B cell (primary cell): ENCODE results near the gene NMT2. TPM values are rescaled to one million over a fixed set of nuclear protein-coding genes. Genes with fewer than 3 reads are reported as not detected.

Source experiments
- ATAC-seq: fragments of 200-7000 bp; cut with Tn5 transposase; one replicate; pipeline ENCODE4 v1.10.0; 2021; ENCODE audit warnings: low read depth, mild to moderate bottlenecking, moderate number of reproducible peaks, moderate library complexity
- CTCF ChIA-PET: fragments of 350-600 bp; sonication (Branson Sonifier 250); formaldehyde crosslinking; loops from one replicate; lab custom pipeline; 2021; ENCODE audit warnings: antibody characterized with exemption, inconsistent platforms; lab: Charles Lee
- POLR2A ChIA-PET: fragments of 350-600 bp; sonication (Branson Sonifier 250); formaldehyde crosslinking; loops from one replicate; lab custom pipeline; 2021; ENCODE audit warnings: antibody characterized with exemption; lab: Charles Lee
- DNase-seq: peaks from one replicate; pipeline ENCODE4 v3.0.0; 2013
- H2AFZ ChIP-seq: 2 replicates; pipeline ENCODE4 v1.6.1; 2012; ENCODE audit warnings: mild to moderate bottlenecking, low read depth, low read length; ENCODE audit not compliant: insufficient read depth, poor library complexity, severe bottlenecking
- H3K27ac ChIP-seq, 2 donors: 1 replicate in 1 of 2; 2 replicates in 1 of 2; pipeline ENCODE4 v1.5.1; 2012 to 2013; ENCODE audit warnings: low read length in 2 of 2, mild to moderate bottlenecking in 2 of 2, moderate library complexity in 1 of 2
- H3K27me3 ChIP-seq, 4 experiments: fragments of 200-600 bp in 1 of 4; sonication (generic) in 1 of 4; replicated peaks in 1 of 4; 1 replicate in 2 of 4; 2 replicates in 2 of 4; pipeline versions ENCODE4 v1.6.1 to v1.7.0; 2013 to 2016; ENCODE audit warnings: low read length in 3 of 4, mild to moderate bottlenecking in 2 of 4, mixed read lengths in 1 of 4, moderate library complexity in 1 of 4; ENCODE audit not compliant: insufficient read depth in 4 of 4, control insufficient read depth in 3 of 4; ENCODE audit errors: control extremely low read depth in 1 of 4
- H3K36me3 ChIP-seq, 2 experiments: replicated peaks in 1 of 2; 1 replicate in 1 of 2; 2 replicates in 1 of 2; pipeline versions ENCODE4 v1.6.1 to v1.7.1; 2013; ENCODE audit warnings: low read length in 1 of 2; ENCODE audit not compliant: insufficient read depth in 2 of 2, control insufficient read depth in 1 of 2; ENCODE audit errors: control extremely low read depth in 1 of 2, extremely low read depth in 1 of 2
- H3K4me1 ChIP-seq, 2 donors: fragments of 200-600 bp in 1 of 2; sonication (generic) in 1 of 2; 1 replicate in 1 of 2; 2 replicates in 1 of 2; pipeline versions ENCODE4 v1.5.1 to v1.6.1; 2013 to 2017; ENCODE audit warnings: low read length in 2 of 2; ENCODE audit not compliant: control insufficient read depth in 2 of 2, insufficient read depth in 2 of 2
- H3K4me2 ChIP-seq: replicated peaks from 2 replicates; pipeline ENCODE3; 2012; ENCODE audit warnings: mild to moderate bottlenecking, low read depth, low read length; ENCODE audit not compliant: poor library complexity, severe bottlenecking
- H3K4me3 ChIP-seq, 5 experiments: fragments of 200-600 bp in 1 of 5; sonication (generic) in 1 of 5; 1 replicate in 3 of 5; 2 replicates in 2 of 5; pipeline versions ENCODE4 v1.5.1 to v1.7.0; 2011 to 2016; ENCODE audit warnings: low read length in 4 of 5, mild to moderate bottlenecking in 4 of 5, low read depth in 2 of 5, control low read depth in 1 of 5, moderate library complexity in 1 of 5; ENCODE audit not compliant: insufficient read depth in 1 of 5; ENCODE audit errors: control extremely low read depth in 1 of 5, extremely low read depth in 1 of 5
- H3K79me2 ChIP-seq: fragments of 200-600 bp; sonication (generic); one replicate; pipeline ENCODE4 v1.6.0; 2016; ENCODE audit warnings: low read length; ENCODE audit not compliant: control insufficient read depth, insufficient read depth
- H3K9ac ChIP-seq: fragments of 200-600 bp; sonication (generic); 2 replicates; pipeline ENCODE4 v1.6.1; 2017; ENCODE audit warnings: mild to moderate bottlenecking, low read length, moderate library complexity
- H3K9me3 ChIP-seq, 3 donors: one replicate each; pipeline versions ENCODE4 v1.6.1 to v1.7.1; 2013; ENCODE audit warnings: low read length in 2 of 3; ENCODE audit not compliant: control insufficient read depth in 2 of 3, insufficient read depth in 1 of 3; ENCODE audit errors: control extremely low read depth in 1 of 3
- H4K20me1 ChIP-seq: 2 replicates; pipeline ENCODE4 v1.6.0; 2012; ENCODE audit warnings: mild to moderate bottlenecking, low read length; ENCODE audit not compliant: insufficient read depth, control insufficient read depth, poor library complexity, severe bottlenecking
- H3K27ac Mint-ChIP-seq: one replicate; pipeline ENCODE4 v1.8.0; 2021; ENCODE audit warnings: mixed read lengths
- H3K27me3 Mint-ChIP-seq: one replicate; pipeline ENCODE4 v1.8.0; 2021; ENCODE audit warnings: mixed read lengths
- H3K4me1 Mint-ChIP-seq: one replicate; pipeline ENCODE4 v1.8.0; 2021; ENCODE audit warnings: mixed read lengths
- H3K4me3 Mint-ChIP-seq: one replicate; pipeline ENCODE4 v1.8.0; 2021; ENCODE audit warnings: mixed read lengths
- H3K9me3 Mint-ChIP-seq: one replicate; pipeline ENCODE4 v1.8.0; 2022; ENCODE audit warnings: mixed read lengths; ENCODE audit not compliant: insufficient read depth
- CTCF ChIP-seq: fragments of 200-600 bp; IDR thresholded peaks from one replicate; pipeline ENCODE4 v1.8.0; 2022; ENCODE audit warnings: antibody characterized with exemption, mild to moderate bottlenecking
- EZH2 ChIP-seq: IDR thresholded peaks from 2 replicates; pipeline ENCODE4 v1.6.1; 2012; ENCODE audit warnings: borderline replicate concordance, low read depth, mild to moderate bottlenecking, moderate library complexity, low read length; ENCODE audit not compliant: insufficient read depth, poor library complexity, severe bottlenecking
- WGBS: methylation state at CpG from one replicate; pipeline ENCODE4 v1.1.5; 2013; ENCODE audit warnings: missing lambda C conversion rate; ENCODE audit not compliant: insufficient coverage; 5-methylcytosine and 5-hydroxymethylcytosine counted together
- intact Hi-C: fragments of 100-400 bp; cut with micrococcal nuclease; formaldehyde crosslinking; loops from one replicate; pipeline ENCODE4 v1.10.0; 2022
- polyA plus RNA-seq: library from polyadenylated mRNA; depleted of rRNA; stranded (reverse); fragments of >200 nt; gene quantifications from 2 replicates; pipeline ENCODE4 v1.2.3, GENCODE V29; 2012
- total RNA-seq, 2 donors: library from RNA; stranded (reverse); fragments of 120-200 nt in 1 of 2; gene quantifications; 1 replicate in 1 of 2; 2 replicates in 1 of 2; pipeline versions ENCODE4 v1.2.3 to v1.2.4, GENCODE V29; 2013 to 2022

The NMT2 gene
- total and polyA plus RNA-seq, 2 donors (not counting 1 experiment from before 2014, with no cell fraction given), result 2.8 to 73.3 TPM

DNA sequence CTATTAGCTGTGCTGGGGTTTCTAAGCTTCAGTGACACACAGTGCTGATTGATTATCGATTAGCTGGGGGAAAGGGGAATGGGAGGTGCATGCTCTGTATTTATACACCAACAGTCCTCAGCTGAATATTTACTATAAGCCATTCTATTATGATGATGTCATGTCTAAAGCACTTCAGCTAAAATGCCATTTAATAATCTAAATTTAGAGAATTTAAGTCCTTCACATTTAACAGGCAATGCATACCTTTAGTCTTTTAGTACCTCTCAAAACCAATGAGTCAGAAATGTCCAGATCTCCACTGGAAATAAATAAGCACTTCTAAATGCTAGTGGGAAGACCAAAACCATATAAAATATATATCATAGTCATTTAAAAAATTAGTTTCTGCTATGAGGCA is 46.8 kb downstream of the NMT2 start:
- intact Hi-C loops, result no loop called here
- H3K4me1 ChIP-seq, result no peaks in the 10 kb centered on the region
- ChIA-PET CTCF (interaction anchor here (2.2 to 2.6 kb wide), 2 partner anchors 16 to 20 kb away, joined by 6 to 10 read pairs; no protein-coding TSS in a partner anchor), POLR2A (no interaction called here)
- peaks cover 0 to 18% of the 10 kb centered on the region in 2 experiments for H3K36me3 ChIP-seq
- H3K4me2 ChIP-seq, result no peak overlapping the region
- H3K4me3 Mint-ChIP-seq, result no peak overlapping the region
- DNase-seq (no peak), ATAC-seq (no peak)
- no peak overlapping the region for H3K4me3 ChIP-seq
- no peak overlapping the region for H2AFZ ChIP-seq
- no peak for TF ChIP-seq EZH2
- TF ChIP-seq CTCF, result no peak
- no peaks in the 10 kb centered on the region for H3K27me3 ChIP-seq
- no peaks in the 10 kb centered on the region for H4K20me1 ChIP-seq
- H3K27ac Mint-ChIP-seq, result no peak overlapping the region
- peaks cover 10% of the 10 kb centered on the region for H3K4me1 Mint-ChIP-seq
- H3K27me3 Mint-ChIP-seq, result no peaks in the 10 kb centered on the region
- no peaks in the 10 kb centered on the region for H3K79me2 ChIP-seq
- no peaks in the 10 kb centered on the region for H3K9me3 Mint-ChIP-seq
- no peak overlapping the region for H3K27ac ChIP-seq
- no peak overlapping the region for H3K9ac ChIP-seq
- WGBS, result no CpG with 5 or more reads among the region's 1 CpG
- H3K9me3 ChIP-seq, result no peaks in the 10 kb centered on the region

GRCh38 chr10:15120523-15120922 is 48.0 kb downstream of the NMT2 start:
- intact Hi-C loops, result no loop called here
- H3K27me3 Mint-ChIP-seq, result no peaks in the 10 kb centered on the region
- peaks cover 10% of the 10 kb centered on the region for H3K4me1 Mint-ChIP-seq
- H4K20me1 ChIP-seq, result no peaks in the 10 kb centered on the region
- H3K4me1 ChIP-seq, result no peaks in the 10 kb centered on the region
- TF ChIP-seq EZH2 (no peak), CTCF (no peak)
- no peaks in the 10 kb centered on the region for H3K79me2 ChIP-seq
- ChIA-PET POLR2A (no interaction called here), CTCF (interaction anchor here (2.2 kb wide), 1 partner anchor 14 kb away, joined by 6 read pairs; no protein-coding TSS in a partner anchor)
- H3K4me3 ChIP-seq, result no peak overlapping the region
- no peak overlapping the region for H2AFZ ChIP-seq
- no peak for ATAC-seq
- no peak overlapping the region for H3K27ac ChIP-seq
- peaks cover 0 to 17% of the 10 kb centered on the region in 2 experiments for H3K36me3 ChIP-seq
- H3K27ac Mint-ChIP-seq, result no peak overlapping the region
- no peak overlapping the region for H3K9ac ChIP-seq
- no peaks in the 10 kb centered on the region for H3K27me3 ChIP-seq
- WGBS, result 100% methylated on average over 2 of the region's 5 CpGs
- DNase-seq, result no peak
- no peak overlapping the region for H3K4me3 Mint-ChIP-seq
- no peaks in the 10 kb centered on the region for H3K9me3 ChIP-seq
- H3K9me3 Mint-ChIP-seq, result no peaks in the 10 kb centered on the region
- no peak overlapping the region for H3K4me2 ChIP-seq
